ENCODE measurements around the gene PPIL6. TPM values are rescaled to one million over a fixed set of nuclear protein-coding genes. Genes with fewer than 3 reads are reported as not detected.

PPIL6 gene
- total RNA-seq, 4 donors from 2014 or later, result 0.59 to 18.0 (median 4.6) TPM

GRCh38 chr6:109362102-109362884, 78.1 kb downstream of the PPIL6 start:
- no peak for DNase-seq
- no peaks in the 10 kb centered on the region for H3K27me3 ChIP-seq
- intact Hi-C loops (cut with DNase I; ENCODE audit: low total_unique reads), result no loop called here
- H3K4me1 ChIP-seq, result no peaks in the 10 kb centered on the region
- H3K9me3 ChIP-seq, result no peaks in the 10 kb centered on the region
- H3K4me3 ChIP-seq, result no peak overlapping the region
- no peaks in the 10 kb centered on the region for H3K36me3 ChIP-seq
- TF ChIP-seq POLR2A (IDR thresholded peaks at IDR 0.05) (no peak), CTCF (IDR thresholded peaks at IDR 0.05) (no peak)
- H3K27ac ChIP-seq, result no peak overlapping the region

- no peaks in the 10 kb centered on the region for H3K9me3 ChIP-seq
- H3K27me3 ChIP-seq, result no peaks in the 10 kb centered on the region
- H3K27ac ChIP-seq, result no peak overlapping the region
- H3K4me3 ChIP-seq, result no peak overlapping the region
- intact Hi-C loops (cut with DNase I; ENCODE audit: low total_unique reads), result no loop called here
- H3K36me3 ChIP-seq, result no peaks in the 10 kb centered on the region
- H3K4me1 ChIP-seq, result no peaks in the 10 kb centered on the region
- TF ChIP-seq POLR2A (IDR thresholded peaks at IDR 0.05) (no peak), CTCF (IDR thresholded peaks at IDR 0.05) (no peak)
- DNase-seq, result no peak
Measured at GRCh38 chr6:109360791-109361190, 79.6 kb downstream of the PPIL6 start.

- H3K27ac ChIP-seq, result no peak overlapping the region
- H3K4me1 ChIP-seq, result no peaks in the 10 kb centered on the region
- H3K27me3 ChIP-seq, result no peaks in the 10 kb centered on the region
- TF ChIP-seq POLR2A (IDR thresholded peaks at IDR 0.05) (no peak), CTCF (IDR thresholded peaks at IDR 0.05) (no peak)
- H3K4me3 ChIP-seq, result no peak overlapping the region
- no peaks in the 10 kb centered on the region for H3K9me3 ChIP-seq
- intact Hi-C loops (cut with DNase I; ENCODE audit: low total_unique reads), result no loop called here
- no peaks in the 10 kb centered on the region for H3K36me3 ChIP-seq
- DNase-seq, result no peak
Measured at GRCh38 chr6:109360281-109360680, 80.1 kb downstream of the PPIL6 start.

GRCh38 chr6:109359248-109359647, 81.2 kb downstream of the PPIL6 start:
- no peak overlapping the region for H3K27ac ChIP-seq

More at GRCh38 chr6:109359248-109359647, 81.2 kb downstream of the PPIL6 start:
- DNase-seq, result no peak
- Histone ChIP-seq H3K27me3 (no peaks in the 10 kb centered on the region), H3K4me1 (no peaks in the 10 kb centered on the region), H3K4me3 (no peak overlapping the region), H3K9me3 (no peaks in the 10 kb centered on the region), H3K36me3 (no peaks in the 10 kb centered on the region)
- intact Hi-C loops (cut with DNase I; ENCODE audit: low total_unique reads), result no loop called here
- no peak for TF ChIP-seq CTCF (IDR thresholded peaks at IDR 0.05)
- no peak for TF ChIP-seq POLR2A (IDR thresholded peaks at IDR 0.05)
